HG03442 (cell line): ENCODE results near the gene CRX.
"Not testable (repeated sequence)": the region's sequence is repeated elsewhere in the genome, so short reads cannot be mapped to it uniquely, and the experiment has no call there.

ENCODE experiments used
- ATAC-seq: cut with Tn5 transposase; IDR thresholded peaks from one replicate; pipeline ENCODE4 v1.9.1; 2021; ENCODE audit warnings: mild to moderate bottlenecking, moderate library complexity; ENCODE audit not compliant: unreplicated experiment

The CRX gene

GRCh38 chr19:47803148-47803547 lies 18.6 kb upstream of the CRX start:
- not testable (repeated sequence) for ATAC-seq

DNA sequence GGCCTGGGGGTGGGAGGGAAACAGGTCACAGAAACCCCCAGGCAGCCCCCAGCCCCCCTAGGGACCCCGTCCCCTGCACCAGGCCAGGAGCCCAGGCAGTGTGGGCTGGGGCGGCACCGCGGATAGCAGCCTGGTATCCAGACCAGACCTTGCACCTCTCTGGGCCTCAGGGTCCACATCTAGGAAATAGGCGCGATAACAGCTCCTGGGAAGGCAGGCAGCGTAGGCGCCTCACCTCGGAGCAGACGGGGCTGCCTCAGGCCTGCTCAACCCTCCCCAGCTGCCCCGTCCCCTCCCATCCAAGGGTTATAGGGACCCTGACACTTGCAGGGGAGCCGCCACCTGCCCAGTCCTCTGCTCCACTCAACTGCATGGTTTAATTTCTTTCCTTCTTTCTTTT lies 18.1 kb upstream of the CRX start:
- ATAC-seq = not testable (repeated sequence)

- ATAC-seq = not testable (repeated sequence)
These were observed 17.3 kb upstream of the CRX start, which contains the start of gene TPRX1 for GRCh38 chr19:47804451-47804850. Gene TPRX1 (minus strand): TSS chr19:47804551. CDS start chr19:47804539, 12 bp downstream.

DNA sequence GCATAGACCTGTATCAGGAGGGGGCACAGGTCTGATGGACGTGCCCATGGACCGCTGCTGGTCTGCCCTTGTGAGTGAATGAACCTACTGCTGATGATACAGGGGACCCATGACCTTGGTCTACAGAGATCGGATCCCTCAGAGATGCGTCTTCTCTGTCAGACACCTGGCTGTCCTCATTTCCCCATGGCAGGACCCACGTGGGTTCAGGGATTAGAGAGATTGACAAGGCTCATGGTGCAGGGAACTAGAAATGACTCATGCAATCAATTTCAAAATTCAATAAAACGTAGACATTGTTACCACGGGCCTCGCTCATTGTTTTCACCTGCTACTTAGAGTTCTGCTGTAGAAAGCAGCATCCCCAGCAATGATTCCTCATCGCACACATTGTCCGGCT lies 16.4 kb upstream of the CRX start:
- no peak for ATAC-seq

GRCh38 chr19:47806435-47806834 lies 15.3 kb upstream of the CRX start:
- ATAC-seq = no peak

- no peak for ATAC-seq
These were observed 8.3 kb upstream of the CRX start for GRCh38 chr19:47813304-47813994.

GRCh38 chr19:47813995-47814328 lies 7.8 kb upstream of the CRX start:
- no peak for ATAC-seq

- ATAC-seq = not testable (repeated sequence)
These were observed 5.5 kb upstream of the CRX start for GRCh38 chr19:47816270-47816669.

- not testable (repeated sequence) for ATAC-seq
These were observed 3.5 kb upstream of the CRX start for GRCh38 chr19:47818221-47818620.

DNA sequence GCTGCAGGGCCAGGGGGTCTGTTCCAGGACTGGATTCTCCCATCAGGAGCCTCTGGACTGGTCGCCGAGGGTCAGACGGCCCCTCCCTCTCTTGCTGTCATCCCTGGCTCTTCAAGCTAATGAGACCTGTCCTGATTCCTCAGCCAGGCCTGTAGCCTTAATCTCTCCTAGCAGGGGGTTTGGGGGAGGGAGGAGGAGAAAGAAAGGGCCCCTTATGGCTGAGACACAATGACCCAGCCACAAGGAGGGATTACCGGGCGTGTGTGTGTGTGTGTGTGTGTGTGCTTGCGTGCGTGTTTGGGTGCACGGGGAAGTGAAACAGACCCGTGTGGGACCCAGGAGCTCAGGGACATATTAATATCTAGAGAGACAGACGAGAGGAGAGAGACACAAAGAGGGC lies 1.9 kb upstream of the CRX start:
- no peak for ATAC-seq

GRCh38 chr19:47820410-47820809 lies 1.3 kb upstream of the CRX start:
- no peak for ATAC-seq

DNA sequence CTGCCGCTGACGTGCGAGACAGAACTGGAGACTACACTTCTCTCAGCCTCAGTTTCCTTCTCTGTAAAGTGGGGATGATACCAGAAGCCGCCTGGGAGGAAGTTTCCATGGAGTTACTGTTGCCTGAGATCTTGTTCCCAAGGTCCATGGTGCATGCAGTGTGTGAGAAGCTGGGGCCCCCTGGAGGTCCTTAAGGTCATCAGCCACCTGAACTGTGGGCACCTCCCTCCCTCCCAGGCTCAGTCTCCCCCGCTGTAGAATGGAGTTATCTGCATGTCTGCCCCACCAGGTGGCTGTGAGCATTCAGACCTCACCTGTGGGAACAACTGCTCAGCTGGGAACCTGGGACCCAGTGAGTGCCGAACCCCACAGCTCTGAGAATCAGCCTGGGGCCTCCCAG lies 2.7 kb downstream of the CRX start:
- no peak for ATAC-seq

GRCh38 chr19:47826800-47827199 lies 5.1 kb downstream of the CRX start:
- no peak for ATAC-seq

DNA sequence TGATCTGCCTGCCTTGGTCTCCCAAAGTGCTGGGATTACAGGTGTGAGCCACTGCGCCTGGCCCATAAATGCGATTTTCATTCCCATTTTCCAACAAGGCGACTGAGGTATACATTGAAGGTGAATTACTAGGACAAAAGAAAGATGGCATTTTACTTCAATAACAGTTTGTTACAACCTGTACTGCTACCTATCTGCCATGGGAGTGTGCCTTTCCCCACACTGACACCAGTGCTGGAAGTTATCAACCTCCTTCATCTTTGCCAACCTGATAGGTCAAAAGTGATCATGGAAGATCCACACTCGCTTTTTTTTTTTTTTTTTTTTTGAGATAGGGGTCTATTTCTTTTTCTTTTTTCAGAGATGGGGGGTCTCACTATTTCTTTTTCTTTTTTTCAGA lies 11.0 kb downstream of the CRX start:
- no peak for ATAC-seq

DNA sequence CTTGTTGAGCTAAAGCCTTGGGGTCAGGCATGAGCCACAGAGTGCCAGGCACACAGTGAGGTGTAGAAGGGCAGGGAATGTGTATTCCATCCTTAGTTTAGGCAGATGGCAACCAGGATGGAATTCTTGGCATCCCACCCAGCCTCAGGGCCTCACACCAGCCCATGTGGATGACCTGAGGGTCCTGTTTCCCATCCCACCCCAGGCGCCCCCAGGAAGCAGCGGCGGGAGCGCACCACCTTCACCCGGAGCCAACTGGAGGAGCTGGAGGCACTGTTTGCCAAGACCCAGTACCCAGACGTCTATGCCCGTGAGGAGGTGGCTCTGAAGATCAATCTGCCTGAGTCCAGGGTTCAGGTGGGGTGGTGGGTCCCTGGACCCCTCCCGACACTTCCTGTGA lies 14.3 kb downstream of the CRX start:
- no peak for ATAC-seq

DNA sequence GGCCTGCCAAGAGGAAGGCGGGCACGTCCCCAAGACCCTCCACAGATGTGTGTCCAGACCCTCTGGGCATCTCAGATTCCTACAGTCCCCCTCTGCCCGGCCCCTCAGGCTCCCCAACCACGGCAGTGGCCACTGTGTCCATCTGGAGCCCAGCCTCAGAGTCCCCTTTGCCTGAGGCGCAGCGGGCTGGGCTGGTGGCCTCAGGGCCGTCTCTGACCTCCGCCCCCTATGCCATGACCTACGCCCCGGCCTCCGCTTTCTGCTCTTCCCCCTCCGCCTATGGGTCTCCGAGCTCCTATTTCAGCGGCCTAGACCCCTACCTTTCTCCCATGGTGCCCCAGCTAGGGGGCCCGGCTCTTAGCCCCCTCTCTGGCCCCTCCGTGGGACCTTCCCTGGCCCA lies 17.7 kb downstream of the CRX start:
- no peak for ATAC-seq

- no peak for ATAC-seq
These were observed 18.2 kb downstream of the CRX start for GRCh38 chr19:47839913-47840312.

- no peak for ATAC-seq
These were observed 21.2 kb downstream of the CRX start for GRCh38 chr19:47842941-47843340.

DNA sequence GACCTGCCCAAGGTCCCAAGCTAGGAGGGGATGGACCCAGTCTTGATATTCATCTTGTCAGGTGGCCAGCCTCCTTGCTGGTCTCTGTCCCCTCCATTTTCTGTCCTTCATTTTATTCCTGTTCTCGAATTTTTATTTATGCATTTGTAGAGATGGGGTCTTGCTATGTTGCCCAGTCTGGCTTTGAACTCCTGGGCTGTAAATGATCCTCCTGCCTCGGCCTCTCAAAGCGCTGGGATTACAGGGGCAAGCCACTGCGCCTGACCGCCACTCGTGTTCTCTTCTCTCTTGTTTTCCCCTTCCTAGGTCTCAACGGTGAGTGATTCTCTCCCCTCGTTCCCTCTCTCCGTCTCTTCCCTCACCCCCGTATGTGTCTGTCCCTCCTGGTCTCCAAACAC lies 26.7 kb downstream of the CRX start:
- ATAC-seq = no peak

- ATAC-seq = no peak
These were observed 27.2 kb downstream of the CRX start for GRCh38 chr19:47848823-47849473.

DNA sequence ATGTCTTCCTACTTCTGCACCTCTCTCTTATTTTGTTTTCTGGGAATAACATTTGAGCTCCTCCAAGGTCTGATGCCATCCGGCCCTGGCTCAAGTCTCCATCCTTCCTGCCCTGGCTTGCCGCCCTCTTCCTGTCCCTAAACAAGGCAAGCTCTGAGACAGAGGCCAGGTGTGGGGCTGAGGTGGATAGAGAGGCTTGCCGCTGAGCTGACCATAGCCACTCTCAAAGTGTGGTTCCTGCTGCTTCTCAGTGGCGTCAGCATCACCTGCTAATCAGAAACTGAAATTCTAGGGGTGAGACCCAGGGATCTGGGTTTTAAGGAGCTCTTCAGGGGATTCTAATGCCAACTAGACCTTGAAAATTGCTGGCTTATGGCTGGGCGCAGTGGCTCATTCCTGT lies 31.3 kb downstream of the CRX start:
- ATAC-seq = no peak

DNA sequence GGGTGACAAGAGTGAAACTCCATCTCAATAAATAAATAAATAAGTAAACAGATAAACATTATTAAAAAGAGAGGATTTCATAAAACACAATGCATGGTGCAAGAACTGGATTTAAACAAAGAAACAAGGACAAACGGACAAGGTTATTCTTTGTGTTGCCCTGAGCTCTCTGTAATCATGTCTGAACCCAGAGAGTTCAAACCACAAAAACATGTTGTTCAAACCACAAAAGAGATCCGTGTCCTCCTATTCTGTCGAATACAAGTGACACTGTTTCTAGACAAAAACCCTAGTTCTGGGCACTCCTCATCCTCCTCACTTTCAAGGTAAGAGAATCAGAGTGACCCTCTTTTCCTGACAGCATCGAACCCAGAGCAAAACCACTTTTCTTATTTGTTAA lies 32.7 kb downstream of the CRX start:
- no peak for ATAC-seq

DNA sequence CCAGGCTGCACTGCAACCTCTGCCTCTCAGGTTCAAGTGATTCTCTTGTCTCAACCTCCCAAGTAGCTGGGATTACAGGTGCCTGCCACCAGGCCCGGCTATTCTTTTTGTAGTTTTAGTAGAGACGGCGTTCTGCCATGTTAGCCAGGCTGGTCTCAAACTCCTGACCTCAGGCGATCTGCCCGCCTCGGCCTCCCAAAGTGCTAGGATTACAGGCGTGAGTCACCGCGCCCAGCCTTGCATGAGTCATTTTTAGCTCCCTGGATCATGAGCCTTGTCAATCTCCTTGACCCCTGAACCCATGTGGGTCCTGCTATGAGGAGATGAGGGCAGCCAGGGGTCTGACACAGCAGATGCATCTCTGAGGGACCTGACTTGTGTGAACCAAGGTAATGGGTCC lies 36.5 kb downstream of the CRX start:
- ATAC-seq = not testable (repeated sequence)
